Keratinocyte (primary cell): ENCODE measurements around the gene PCGF1. TPM values are rescaled to one million over a fixed set of nuclear protein-coding genes. Genes with fewer than 3 reads are reported as not detected.

Source experiments
- DNase-seq: peaks from one replicate; pipeline ENCODE4 v3.0.0-alpha.2; 2011; ENCODE audit warnings: low read depth, missing footprints, low spot score
- FAIRE-seq: peaks from 2 replicates; lab custom pipeline; 2011; peaks lifted over from hg19 to GRCh38; lab: Jason Lieb, UNC
- H2AFZ ChIP-seq: 2 replicates; pipeline ENCODE4 v1.6.0; 2012; ENCODE audit warnings: low read length, control low read depth, inconsistent platforms; ENCODE audit not compliant: control insufficient read depth
- H3K27ac ChIP-seq: 2 replicates; pipeline ENCODE4 v1.5.1; 2011; ENCODE audit warnings: low read length; ENCODE audit not compliant: control insufficient read depth, insufficient read depth
- H3K27me3 ChIP-seq: 3 replicates; pipeline ENCODE4 v1.6.0; 2011; ENCODE audit warnings: low read length; ENCODE audit not compliant: control insufficient read depth, insufficient read depth; ENCODE audit errors: extremely low read depth
- H3K36me3 ChIP-seq, 2 experiments: 2 replicates in 1 of 2; 3 replicates in 1 of 2; pipeline ENCODE4 v1.5.1; 2011; ENCODE audit warnings: low read length in 2 of 2, mild to moderate bottlenecking in 1 of 2; ENCODE audit not compliant: control insufficient read depth in 2 of 2, insufficient read depth in 2 of 2; ENCODE audit errors: extremely low read depth in 1 of 2
- H3K4me1 ChIP-seq: 3 replicates; pipeline ENCODE4 v1.5.1; 2011; ENCODE audit warnings: low read length; ENCODE audit not compliant: control insufficient read depth, insufficient read depth; ENCODE audit errors: extremely low read depth
- H3K4me2 ChIP-seq: 3 replicates; pipeline ENCODE4 v1.6.0; 2011; ENCODE audit warnings: low read depth, low read length; ENCODE audit not compliant: control insufficient read depth, insufficient read depth; ENCODE audit errors: extremely low read depth
- H3K4me3 ChIP-seq, 3 experiments: fragments of 200-600 bp in 1 of 3; sonication (generic) in 1 of 3; 2 replicates in 2 of 3; 3 replicates in 1 of 3; pipeline ENCODE4 v1.5.1; 2011 to 2016; ENCODE audit warnings: low read length in 3 of 3, mild to moderate bottlenecking in 3 of 3, control low read depth in 2 of 3, inconsistent platforms in 1 of 3, low read depth in 1 of 3, mixed read lengths in 1 of 3, mixed run types in 1 of 3, moderate library complexity in 1 of 3; ENCODE audit not compliant: control insufficient read depth in 2 of 3, insufficient read depth in 2 of 3; ENCODE audit errors: extremely low read depth in 1 of 3
- H3K79me2 ChIP-seq: 2 replicates; pipeline ENCODE4 v1.6.0; 2012; ENCODE audit warnings: low read length; ENCODE audit not compliant: control insufficient read depth, insufficient read depth
- H3K9ac ChIP-seq: 3 replicates; pipeline ENCODE4 v1.6.0; 2011; ENCODE audit warnings: low read length; ENCODE audit not compliant: control insufficient read depth, insufficient read depth; ENCODE audit errors: extremely low read depth
- H3K9me1 ChIP-seq: 3 replicates; pipeline ENCODE4 v1.6.0; 2011; ENCODE audit warnings: low read length; ENCODE audit not compliant: control insufficient read depth, insufficient read depth; ENCODE audit errors: extremely low read depth
- H3K9me3 ChIP-seq: 2 replicates; pipeline ENCODE4 v1.5.1; 2012; ENCODE audit warnings: low read depth, low read length; ENCODE audit not compliant: control insufficient read depth
- H4K20me1 ChIP-seq: 3 replicates; pipeline ENCODE4 v1.6.0; 2011; ENCODE audit warnings: low read length; ENCODE audit not compliant: control insufficient read depth, insufficient read depth; ENCODE audit errors: extremely low read depth
- CTCF ChIP-seq, 3 experiments: IDR thresholded peaks in 1 of 3; conservative IDR thresholded peaks in 1 of 3; optimal IDR thresholded peaks in 1 of 3; 2 replicates in 2 of 3; 3 replicates in 1 of 3; pipeline versions ENCODE3 to v1.5.1; 2011; ENCODE audit warnings: low read length in 3 of 3, mild to moderate bottlenecking in 3 of 3, moderate library complexity in 2 of 3, control low read depth in 1 of 3, inconsistent platforms in 1 of 3; ENCODE audit not compliant: insufficient read depth in 2 of 3; ENCODE audit errors: extremely low read depth in 1 of 3
- EZH2 ChIP-seq: IDR thresholded peaks from one replicate; pipeline ENCODE4 v1.6.1; 2012; ENCODE audit warnings: inconsistent platforms, mild to moderate bottlenecking, low read length, moderate library complexity
- dilution Hi-C: fragments of 300-500 bp; cut with MboI; formaldehyde crosslinking; loops from one replicate; pipeline ENCODE4 v1.7.0; 2020; ENCODE audit warnings: low sequenced_read_pairs; ENCODE audit not compliant: extremely low pct_ligation_motif_present
- polyA plus RNA-seq, 5 experiments: library from polyadenylated mRNA; depleted of rRNA in 3 of 5; stranded (reverse) in 3 of 5; stranded (forward) in 1 of 5; unstranded in 1 of 5; fragments of >200 nt; gene quantifications; 1 replicate in 1 of 5; 2 replicates in 3 of 5; 3 replicates in 1 of 5; pipeline versions ENCODE4 v1.2.1 to v1.2.3, GENCODE V29; 2011 to 2012; ENCODE audit warnings: missing spikeins in 2 of 5, low read depth in 1 of 5, low replicate concordance in 1 of 5

PCGF1 gene
- polyA plus RNA-seq, 1 donor (not counting 4 experiments of a cell fraction or from before 2014, with no cell fraction given), result 29.1 TPM

GRCh38 chr2:74532222-74532621 lies 24.7 kb upstream of the PCGF1 start:
- Histone ChIP-seq H3K4me1 (peaks cover 25% of the 10 kb centered on the region), H3K9me1 (no peaks in the 10 kb centered on the region), H3K36me3 (peaks cover 17 to 18% of the 10 kb centered on the region in 2 experiments), H3K27me3 (no peaks in the 10 kb centered on the region), H2AFZ (no peak overlapping the region), H3K79me2 (peaks cover 31% of the 10 kb centered on the region), H3K9ac (no peak overlapping the region), H3K27ac (no peak overlapping the region), H3K4me3 (no peak overlapping the region), H4K20me1 (no peaks in the 10 kb centered on the region), H3K9me3 (no peaks in the 10 kb centered on the region), H3K4me2 (no peak overlapping the region)
- DNase-seq, result no peak
- dilution Hi-C loops, result no loop called here
- TF ChIP-seq EZH2, result no peak
- TF ChIP-seq CTCF (optimal IDR thresholded peaks at IDR 0.05 in 1 of 3, IDR thresholded peaks at IDR 0.05 in 1 of 3, conservative IDR thresholded peaks at IDR 0.05 in 1 of 3; ENCODE audit: extremely low read depth in 1 of 3, insufficient read depth in 2 of 3, low read length in 3 of 3), result peak in 2 of 3 experiments; percentile 22 to 46
- no peak for FAIRE-seq

- Histone ChIP-seq H2AFZ (no peak overlapping the region), H3K27me3 (no peaks in the 10 kb centered on the region), H3K36me3 (peaks cover 22 to 23% of the 10 kb centered on the region in 2 experiments), H3K9ac (no peak overlapping the region), H3K4me3 (no peak overlapping the region), H3K9me1 (no peaks in the 10 kb centered on the region), H3K27ac (no peak overlapping the region), H3K4me2 (no peak overlapping the region), H3K4me1 (peaks cover 21% of the 10 kb centered on the region), H4K20me1 (no peaks in the 10 kb centered on the region), H3K9me3 (no peaks in the 10 kb centered on the region), H3K79me2 (peaks cover 36% of the 10 kb centered on the region)
- no peak for DNase-seq
- dilution Hi-C loops, result no loop called here
- no peak for FAIRE-seq
- TF ChIP-seq CTCF (optimal IDR thresholded peaks at IDR 0.05 in 1 of 3, IDR thresholded peaks at IDR 0.05 in 1 of 3, conservative IDR thresholded peaks at IDR 0.05 in 1 of 3; ENCODE audit: extremely low read depth in 1 of 3, insufficient read depth in 2 of 3, low read length in 3 of 3) (no peak), EZH2 (no peak)
These were observed 24.2 kb upstream of the PCGF1 start for GRCh38 chr2:74531666-74532065.
